HG02852 (cell line): Measurements from ENCODE around the gene PTTG1IP.

Source experiments
- ATAC-seq: cut with Tn5 transposase; IDR thresholded peaks from one replicate; pipeline ENCODE4 v1.9.1; 2021; ENCODE audit warnings: mild to moderate bottlenecking, moderate library complexity; ENCODE audit not compliant: unreplicated experiment

PTTG1IP gene

GRCh38 chr21:44910229-44911067 is 37.0 kb upstream of the PTTG1IP start:
- ATAC-seq, result no peak

GRCh38 chr21:44909719-44910118 is 36.2 kb upstream of the PTTG1IP start:
- no peak for ATAC-seq

- no peak for ATAC-seq
Observed at GRCh38 chr21:44908908-44909307, 35.4 kb upstream of the PTTG1IP start.

- no peak for ATAC-seq
Observed at GRCh38 chr21:44907966-44908895, 34.7 kb upstream of the PTTG1IP start.

GRCh38 chr21:44907225-44907965 is 33.9 kb upstream of the PTTG1IP start:
- ATAC-seq, result no peak

- no peak for ATAC-seq
Observed at GRCh38 chr21:44905728-44906090, 32.2 kb upstream of the PTTG1IP start.

- no peak for ATAC-seq
Observed at GRCh38 chr21:44905016-44905727, 31.7 kb upstream of the PTTG1IP start.

GRCh38 chr21:44904141-44904923 is 30.8 kb upstream of the PTTG1IP start:
- ATAC-seq, result no peak

- ATAC-seq, result no peak
Observed at GRCh38 chr21:44903689-44904088, 30.2 kb upstream of the PTTG1IP start.

GRCh38 chr21:44903050-44903685 is 29.7 kb upstream of the PTTG1IP start:
- no peak for ATAC-seq

- ATAC-seq, result no peak
Observed at GRCh38 chr21:44902268-44903049, 29.0 kb upstream of the PTTG1IP start.

- ATAC-seq, result no peak
Observed at GRCh38 chr21:44901391-44902074, 28.0 kb upstream of the PTTG1IP start.

GRCh38 chr21:44900559-44901251 is 27.2 kb upstream of the PTTG1IP start:
- ATAC-seq, result no peak

GRCh38 chr21:44899768-44900558 is 26.5 kb upstream of the PTTG1IP start:
- no peak for ATAC-seq

- ATAC-seq, result no peak
Observed at GRCh38 chr21:44898851-44899767, 25.6 kb upstream of the PTTG1IP start.
